HL-60 (cell line): Measurements from ENCODE around the gene MEIOSIN.

Experiments
- CTCF ChIP-seq: IDR thresholded peaks from one replicate; pipeline ENCODE4 v1.5.1; 2011; ENCODE audit warnings: low read length, control low read depth, inconsistent platforms; ENCODE audit not compliant: insufficient read depth
- REST ChIP-seq: IDR thresholded peaks from 2 replicates; pipeline ENCODE4 v1.6.1; 2012; ENCODE audit warnings: low read depth; ENCODE audit not compliant: insufficient replicate concordance

- TF ChIP-seq REST (no peak), CTCF (no peak)
Measured at GRCh38 chr19:45754323-45754722, 21.1 kb downstream of the MEIOSIN start.
